Measurements from ENCODE around the gene SLC35A5.

SLC35A5 gene

DNA sequence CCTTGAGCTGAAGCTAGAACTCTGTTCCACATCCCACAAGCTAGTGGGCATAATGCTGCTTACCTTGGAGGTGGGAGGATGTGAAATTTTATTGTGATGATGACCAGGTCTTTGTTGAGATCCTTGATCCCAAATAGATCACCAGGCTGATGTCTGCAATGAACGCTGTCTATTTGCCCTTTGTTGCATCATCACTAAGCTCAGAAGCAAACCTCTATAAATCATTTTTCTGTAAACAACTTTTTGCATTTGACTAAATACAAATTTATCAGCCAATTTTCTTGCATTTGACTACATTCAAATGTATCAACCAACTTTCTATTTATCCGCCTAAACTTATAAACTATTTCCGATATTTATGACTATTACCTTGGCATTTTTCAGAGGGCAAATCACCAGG is 69.4 kb downstream of the SLC35A5 start:
- H3K4me1 ChIP-seq (ENCODE audit: control insufficient read depth, low read length) = peaks cover 7% of the 10 kb centered on the region; the same call in 1 of the 2 replicates
- H3K27ac ChIP-seq (ENCODE audit: low read depth, low read length) = no peak overlapping the region
- TF ChIP-seq, protein P1, sequence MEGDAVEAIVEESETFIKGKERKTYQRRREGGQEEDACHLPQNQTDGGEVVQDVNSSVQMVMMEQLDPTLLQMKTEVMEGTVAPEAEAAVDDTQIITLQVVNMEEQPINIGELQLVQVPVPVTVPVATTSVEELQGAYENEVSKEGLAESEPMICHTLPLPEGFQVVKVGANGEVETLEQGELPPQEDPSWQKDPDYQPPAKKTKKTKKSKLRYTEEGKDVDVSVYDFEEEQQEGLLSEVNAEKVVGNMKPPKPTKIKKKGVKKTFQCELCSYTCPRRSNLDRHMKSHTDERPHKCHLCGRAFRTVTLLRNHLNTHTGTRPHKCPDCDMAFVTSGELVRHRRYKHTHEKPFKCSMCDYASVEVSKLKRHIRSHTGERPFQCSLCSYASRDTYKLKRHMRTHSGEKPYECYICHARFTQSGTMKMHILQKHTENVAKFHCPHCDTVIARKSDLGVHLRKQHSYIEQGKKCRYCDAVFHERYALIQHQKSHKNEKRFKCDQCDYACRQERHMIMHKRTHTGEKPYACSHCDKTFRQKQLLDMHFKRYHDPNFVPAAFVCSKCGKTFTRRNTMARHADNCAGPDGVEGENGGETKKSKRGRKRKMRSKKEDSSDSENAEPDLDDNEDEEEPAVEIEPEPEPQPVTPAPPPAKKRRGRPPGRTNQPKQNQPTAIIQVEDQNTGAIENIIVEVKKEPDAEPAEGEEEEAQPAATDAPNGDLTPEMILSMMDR (IDR thresholded peaks at IDR 0.05; ENCODE audit: low read depth, low read length, poor library complexity, severe bottlenecking) = no peak
- TF ChIP-seq EZH2phosphoT487 (IDR thresholded peaks at IDR 0.05; ENCODE audit: borderline replicate concordance, low read length) = no peak
- H3K36me3 ChIP-seq (ENCODE audit: control insufficient read depth, low read length) = no peaks in the 10 kb centered on the region
- H3K4me2 ChIP-seq (ENCODE audit: low read length) = no peak overlapping the region
- H3K9me3 ChIP-seq (ENCODE audit: control insufficient read depth, insufficient read depth, low read length) = no peaks in the 10 kb centered on the region
- no peak overlapping the region for H3K4me3 ChIP-seq (ENCODE audit: low read length)
- H3F3A ChIP-seq (ENCODE audit: control insufficient read depth, insufficient read depth) = no peaks in the 10 kb centered on the region
- no peaks in the 10 kb centered on the region for H3K79me2 ChIP-seq (ENCODE audit: control insufficient read depth, low read length)
- no peaks in the 10 kb centered on the region for H3K27me3 ChIP-seq (ENCODE audit: control insufficient read depth, low read length)
- H4K20me1 ChIP-seq (ENCODE audit: control insufficient read depth, insufficient read depth, low read depth, low read length) = no peaks in the 10 kb centered on the region
- H3K9me2 ChIP-seq (replicated peaks; ENCODE audit: control insufficient read depth, low read length) = no peaks in the 10 kb centered on the region

DNA sequence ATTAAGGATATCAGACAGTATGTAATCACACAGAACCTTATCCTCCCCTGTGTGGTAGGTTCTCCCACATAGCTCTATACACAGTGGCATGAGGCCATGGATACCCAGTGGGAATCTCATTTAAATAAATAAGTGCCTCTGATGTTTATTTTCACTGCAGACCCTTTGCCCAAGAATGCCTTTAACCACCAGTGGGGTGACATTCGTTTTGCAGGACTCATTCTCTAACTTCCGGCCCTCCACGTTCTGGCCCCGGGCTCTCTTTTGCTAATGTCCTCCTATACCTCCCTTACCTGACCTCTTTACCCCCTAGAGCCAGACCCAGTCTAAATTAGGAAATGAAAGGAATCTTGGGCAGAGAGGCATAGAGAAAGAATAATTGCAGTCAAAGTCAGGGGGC is 70.8 kb downstream of the SLC35A5 start:
- H3K36me3 ChIP-seq (ENCODE audit: control insufficient read depth, low read length) = no peaks in the 10 kb centered on the region
- no peak overlapping the region for H3K4me3 ChIP-seq (ENCODE audit: low read length)
- peaks cover 7% of the 10 kb centered on the region; the same call in 1 of the 2 replicates for H3K4me1 ChIP-seq (ENCODE audit: control insufficient read depth, low read length)
- no peaks in the 10 kb centered on the region for H3K9me3 ChIP-seq (ENCODE audit: control insufficient read depth, insufficient read depth, low read length)
- H3K79me2 ChIP-seq (ENCODE audit: control insufficient read depth, low read length) = no peaks in the 10 kb centered on the region
- no peaks in the 10 kb centered on the region for H3K27me3 ChIP-seq (ENCODE audit: control insufficient read depth, low read length)
- no peak overlapping the region for H3K4me2 ChIP-seq (ENCODE audit: low read length)
- H3F3A ChIP-seq (ENCODE audit: control insufficient read depth, insufficient read depth) = no peaks in the 10 kb centered on the region
- no peak overlapping the region for H3K27ac ChIP-seq (ENCODE audit: low read depth, low read length)
- H4K20me1 ChIP-seq (ENCODE audit: control insufficient read depth, insufficient read depth, low read depth, low read length) = no peaks in the 10 kb centered on the region
- no peaks in the 10 kb centered on the region for H3K9me2 ChIP-seq (replicated peaks; ENCODE audit: control insufficient read depth, low read length)
- TF ChIP-seq, protein P1 (IDR thresholded peaks at IDR 0.05; ENCODE audit: low read depth, low read length, poor library complexity, severe bottlenecking) = no peak
- no peak for TF ChIP-seq EZH2phosphoT487 (IDR thresholded peaks at IDR 0.05; ENCODE audit: borderline replicate concordance, low read length)

DNA sequence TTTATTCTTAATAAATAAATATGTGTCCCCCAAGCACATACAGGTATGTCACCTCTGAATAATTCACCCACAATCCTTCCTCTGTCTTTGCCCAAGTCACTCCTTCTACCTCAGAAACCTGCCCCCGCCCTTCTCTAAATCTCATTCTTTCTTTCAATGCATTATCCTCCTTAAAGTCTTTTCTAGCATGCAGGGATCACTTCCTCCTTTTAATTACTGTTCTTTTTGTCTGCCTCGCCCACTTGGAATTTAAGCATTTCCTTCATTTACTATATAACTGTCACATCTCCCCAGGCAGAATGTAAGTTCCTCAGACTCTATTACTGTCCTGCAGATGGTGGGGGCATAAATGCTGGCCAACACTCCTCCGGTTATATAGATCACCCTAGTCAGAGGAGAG is 71.3 kb downstream of the SLC35A5 start:
- Histone ChIP-seq H3K4me2 (ENCODE audit: low read length) (no peak overlapping the region), H3K9me3 (ENCODE audit: control insufficient read depth, insufficient read depth, low read length) (no peaks in the 10 kb centered on the region), H3K79me2 (ENCODE audit: control insufficient read depth, low read length) (no peaks in the 10 kb centered on the region), H3F3A (ENCODE audit: control insufficient read depth, insufficient read depth) (no peaks in the 10 kb centered on the region), H3K4me1 (ENCODE audit: control insufficient read depth, low read length) (peaks cover 7% of the 10 kb centered on the region; the same call in 1 of the 2 replicates), H3K36me3 (ENCODE audit: control insufficient read depth, low read length) (no peaks in the 10 kb centered on the region), H3K4me3 (ENCODE audit: low read length) (no peak overlapping the region), H3K27me3 (ENCODE audit: control insufficient read depth, low read length) (no peaks in the 10 kb centered on the region), H4K20me1 (ENCODE audit: control insufficient read depth, insufficient read depth, low read depth, low read length) (no peaks in the 10 kb centered on the region), H3K9me2 (replicated peaks; ENCODE audit: control insufficient read depth, low read length) (no peaks in the 10 kb centered on the region), H3K27ac (ENCODE audit: low read depth, low read length) (no peak overlapping the region)
- TF ChIP-seq, protein P1 (IDR thresholded peaks at IDR 0.05; ENCODE audit: low read depth, low read length, poor library complexity, severe bottlenecking) = no peak
- no peak for TF ChIP-seq EZH2phosphoT487 (IDR thresholded peaks at IDR 0.05; ENCODE audit: borderline replicate concordance, low read length)
